Muscle of back (tissue), 11 donors: ENCODE data around the gene HSPA6. TPM values are rescaled to one million over a fixed set of nuclear protein-coding genes. Genes with fewer than 3 reads are reported as not detected.
"Not testable (repeated sequence)": the region's sequence is repeated elsewhere in the genome, so short reads cannot be mapped to it uniquely, and the experiment has no call there.

Experiments used
- DNase-seq, 3 donors: peaks; one replicate each; pipeline versions ENCODE4 v3.0.0 to v3.0.0-alpha.2; 2013
- polyA plus RNA-seq, 10 donors: library from polyadenylated mRNA; unstranded; fragments of 120-200 nt; gene quantifications; one replicate each; pipeline ENCODE4 v1.2.1, GENCODE V29; 2013; ENCODE audit not compliant: insufficient read length in 10 of 10

HSPA6 gene
- polyA plus RNA-seq, 10 donors = 0.43 to 1.7 (median 0.65) TPM; not detected in 1

GRCh38 chr1:161557506-161558450, 33.4 kb downstream of the HSPA6 start:
- not testable (repeated sequence) for DNase-seq

GRCh38 chr1:161560960-161561715, 36.8 kb downstream of the HSPA6 start:
- DNase-seq = peak in 2 of 3 donors; percentile 30 to 48

GRCh38 chr1:161562441-161562840, 38.1 kb downstream of the HSPA6 start:
- not testable (repeated sequence) for DNase-seq

- DNase-seq = not testable (repeated sequence)
These were observed 39.2 kb downstream of the HSPA6 start for GRCh38 chr1:161563522-161563921.

GRCh38 chr1:161566602-161566960, 42.2 kb downstream of the HSPA6 start:
- DNase-seq = not testable (repeated sequence)

GRCh38 chr1:161571703-161572102, 47.4 kb downstream of the HSPA6 start:
- DNase-seq = not testable (repeated sequence)

Other genes with a start within 250 kb of the HSPA6 start
- gene MPZ, start 214.6 kb upstream of the HSPA6 start, polyA plus RNA-seq = 10 to 100 TPM in 9 of 10 donors, 1 to 10 TPM in 1; 9.1 to 17.8 (median 13.0) TPM
- 100 to 1,000 TPM; 120 to 148 (median 133) TPM for gene SDHC, start 210.2 kb upstream of the HSPA6 start, polyA plus RNA-seq
- 1 to 10 TPM in 4 of 10 donors, under 1 TPM in 5, not detected in 1; 0.31 to 2.0 (median 0.50) TPM for gene CFAP126, start 156.7 kb upstream of the HSPA6 start, polyA plus RNA-seq
- gene FCGR2A, start 19.1 kb upstream of the HSPA6 start, polyA plus RNA-seq = 1 to 10 TPM; 3.5 to 7.7 (median 5.3) TPM
- 1 to 10 TPM; 1.4 to 2.7 (median 2.0) TPM for gene FCGR3A, start 25.3 kb downstream of the HSPA6 start, polyA plus RNA-seq
- 1 to 10 TPM in 1 of 10 donors, under 1 TPM in 7, not detected in 2; 0.19 to 1.0 (median 0.42) TPM for gene FCGR3B, start 106.6 kb downstream of the HSPA6 start, polyA plus RNA-seq
- under 1 TPM in 7 of 10 donors, not detected in 3; 0.06 to 0.40 (median 0.27) TPM for gene FCGR2B, start 138.6 kb downstream of the HSPA6 start, polyA plus RNA-seq
- gene FCRLA, start 182.7 kb downstream of the HSPA6 start, polyA plus RNA-seq = 1 to 10 TPM in 1 of 10 donors, under 1 TPM in 8, not detected in 1; 0.19 to 1.5 (median 0.31) TPM
- under 1 TPM; 0.17 to 0.59 (median 0.42) TPM for gene FCRLB, start 197.0 kb downstream of the HSPA6 start, polyA plus RNA-seq
- gene DUSP12, start 225.2 kb downstream of the HSPA6 start, polyA plus RNA-seq = 10 to 100 TPM; 18.6 to 33.9 (median 24.6) TPM
- 10 to 100 TPM; 14.5 to 20.5 (median 18.1) TPM for gene ATF6, start 241.8 kb downstream of the HSPA6 start, polyA plus RNA-seq